Activated naive CD4-positive, alpha-beta T cell treated with anti-CD3 and anti-CD28 coated beads, Interleukin-2, amount 50 U/mL, for 72 hours (primary cell): Measurements from ENCODE around the gene GPR32. TPM values are rescaled to one million over a fixed set of nuclear protein-coding genes. Genes with fewer than 3 reads are reported as not detected.
"Not testable (repeated sequence)": the region's sequence is repeated elsewhere in the genome, so short reads cannot be mapped to it uniquely, and the experiment has no call there.

Source experiments
- ATAC-seq, 2 donors: fragments of 150-1000 bp; cut with Tn5 transposase; 2 replicates each; pipeline ENCODE4 v1.10.0; 2021; ENCODE audit warnings: mild to moderate bottlenecking in 2 of 2, moderate library complexity in 2 of 2
- DNase-seq, 2 donors: peaks; one replicate each; pipeline ENCODE4 v3.0.0; 2021 to 2022; ENCODE audit warnings: low spot score in 2 of 2
- H3K27ac Mint-ChIP-seq, 2 donors: one replicate each; pipeline ENCODE4 v1.8.0; 2022; ENCODE audit warnings: mild to moderate bottlenecking in 2 of 2, mixed read lengths in 2 of 2
- H3K36me3 Mint-ChIP-seq, 2 donors: one replicate each; pipeline ENCODE4 v1.8.0; 2022; ENCODE audit warnings: mixed read lengths in 2 of 2
- H3K9me3 Mint-ChIP-seq, 2 donors: one replicate each; pipeline ENCODE4 v1.8.0; 2022; ENCODE audit warnings: mixed read lengths in 2 of 2
- total RNA-seq, 2 donors: library from RNA; stranded (reverse); gene quantifications; one replicate each; pipeline ENCODE4 v1.2.3, GENCODE V29; 2022

GPR32 gene
- total RNA-seq, 2 donors from 2014 or later: not detected

GRCh38 chr19:50739914-50740426 lies 30.3 kb upstream of the GPR32 start:
- ATAC-seq (no peak), DNase-seq (no peak)
- Mint-ChIP-seq H3K9me3 (no peaks in the 10 kb centered on the region), H3K36me3 (no peaks in the 10 kb centered on the region), H3K27ac (no peak overlapping the region)

- DNase-seq (no peak), ATAC-seq (no peak)
- no peaks in the 10 kb centered on the region for H3K9me3 Mint-ChIP-seq
- H3K27ac Mint-ChIP-seq: no peak overlapping the region
- H3K36me3 Mint-ChIP-seq: no peaks in the 10 kb centered on the region
These were observed 28.9 kb upstream of the GPR32 start for GRCh38 chr19:50741179-50741933.

- Mint-ChIP-seq H3K27ac (no peak overlapping the region), H3K36me3 (no peaks in the 10 kb centered on the region), H3K9me3 (no peaks in the 10 kb centered on the region)
- DNase-seq (no peak), ATAC-seq (no peak)
These were observed 26.7 kb upstream of the GPR32 start for GRCh38 chr19:50743537-50743936.

- no peak for DNase-seq
- no peak for ATAC-seq
These were observed 25.0 kb upstream of the GPR32 start for GRCh38 chr19:50745221-50745620.

GRCh38 chr19:50747141-50747540 lies 23.1 kb upstream of the GPR32 start:
- H3K9me3 Mint-ChIP-seq, H3K27ac Mint-ChIP-seq, DNase-seq, H3K36me3 Mint-ChIP-seq: not testable (repeated sequence)
- ATAC-seq: peak in 1 of 2 donors; percentile 26

More at GRCh38 chr19:50745221-50745620, 25.0 kb upstream of the GPR32 start:
- Mint-ChIP-seq H3K9me3 (no peaks in the 10 kb centered on the region), H3K36me3 (no peaks in the 10 kb centered on the region), H3K27ac (no peak overlapping the region)

- Mint-ChIP-seq H3K36me3 (no peaks in the 10 kb centered on the region), H3K9me3 (no peaks in the 10 kb centered on the region), H3K27ac (no peak overlapping the region)
- no peak for DNase-seq
- no peak for ATAC-seq
These were observed 20.8 kb upstream of the GPR32 start for GRCh38 chr19:50749490-50749889.

GRCh38 chr19:50750010-50750409 lies 20.3 kb upstream of the GPR32 start:
- no peak for ATAC-seq
- Mint-ChIP-seq H3K27ac (no peak overlapping the region), H3K9me3 (no peaks in the 10 kb centered on the region), H3K36me3 (no peaks in the 10 kb centered on the region)
- DNase-seq: no peak

- Mint-ChIP-seq H3K36me3 (no peaks in the 10 kb centered on the region), H3K27ac (no peak overlapping the region), H3K9me3 (no peaks in the 10 kb centered on the region)
- DNase-seq (no peak), ATAC-seq (no peak)
These were observed 16.4 kb upstream of the GPR32 start for GRCh38 chr19:50753879-50754278.

- not testable (repeated sequence) for H3K9me3 Mint-ChIP-seq, H3K27ac Mint-ChIP-seq, DNase-seq, ATAC-seq, H3K36me3 Mint-ChIP-seq
These were observed 14.0 kb upstream of the GPR32 start for GRCh38 chr19:50756244-50756643.

GRCh38 chr19:50757624-50758023 lies 12.6 kb upstream of the GPR32 start:
- not testable (repeated sequence) for H3K36me3 Mint-ChIP-seq, DNase-seq, H3K27ac Mint-ChIP-seq, ATAC-seq, H3K9me3 Mint-ChIP-seq

GRCh38 chr19:50759076-50759475 lies 11.2 kb upstream of the GPR32 start:
- not testable (repeated sequence) for ATAC-seq, H3K36me3 Mint-ChIP-seq, DNase-seq, H3K9me3 Mint-ChIP-seq, H3K27ac Mint-ChIP-seq

GRCh38 chr19:50759886-50760285 lies 10.4 kb upstream of the GPR32 start:
- no peak for DNase-seq
- H3K9me3 Mint-ChIP-seq: no peaks in the 10 kb centered on the region
- no peak overlapping the region for H3K27ac Mint-ChIP-seq
- peaks cover 0 to 7% of the 10 kb centered on the region in 2 donors for H3K36me3 Mint-ChIP-seq
- peak in 1 of 2 donors; percentile 44 for ATAC-seq

- H3K27ac Mint-ChIP-seq, H3K36me3 Mint-ChIP-seq, ATAC-seq, DNase-seq, H3K9me3 Mint-ChIP-seq: not testable (repeated sequence)
These were observed 8.8 kb upstream of the GPR32 start for GRCh38 chr19:50761501-50761900.

- not testable (repeated sequence) for ATAC-seq, H3K27ac Mint-ChIP-seq, DNase-seq, H3K9me3 Mint-ChIP-seq, H3K36me3 Mint-ChIP-seq
These were observed 6.7 kb upstream of the GPR32 start for GRCh38 chr19:50763521-50763920.

GRCh38 chr19:50764409-50764808 lies 5.9 kb upstream of the GPR32 start:
- Mint-ChIP-seq H3K36me3 (peaks cover 0 to 7% of the 10 kb centered on the region in 2 donors), H3K27ac (no peak overlapping the region), H3K9me3 (no peaks in the 10 kb centered on the region)
- DNase-seq (no peak), ATAC-seq (no peak)

GRCh38 chr19:50766746-50767145 lies 3.5 kb upstream of the GPR32 start:
- not testable (repeated sequence) for H3K9me3 Mint-ChIP-seq, H3K27ac Mint-ChIP-seq, DNase-seq, H3K36me3 Mint-ChIP-seq, ATAC-seq

- not testable (repeated sequence) for DNase-seq, H3K9me3 Mint-ChIP-seq, H3K36me3 Mint-ChIP-seq, ATAC-seq, H3K27ac Mint-ChIP-seq
These were observed 3.0 kb upstream of the GPR32 start for GRCh38 chr19:50767263-50767662.

- H3K9me3 Mint-ChIP-seq: no peaks in the 10 kb centered on the region
- no peak for ATAC-seq
- H3K36me3 Mint-ChIP-seq: no peaks in the 10 kb centered on the region
These were observed 2.0 kb upstream of the GPR32 start for GRCh38 chr19:50768277-50768676.

More at GRCh38 chr19:50768277-50768676, 2.0 kb upstream of the GPR32 start:
- H3K27ac Mint-ChIP-seq: no peak overlapping the region
- no peak for DNase-seq
